Adrenal gland (tissue), 5 donors: Measurements from ENCODE around the gene DOK4.

Experiments used
- POLR2A ChIP-seq, 2 donors: fragments of 450-650 bp; IDR thresholded peaks; one replicate each; pipeline ENCODE4 v1.6.1; 2017; ENCODE audit warnings: antibody characterized with exemption in 2 of 2, mild to moderate bottlenecking in 2 of 2, moderate library complexity in 1 of 2
- TF ChIP-seq, protein P1 (sequence below), 6 experiments: fragments of 450-650 bp in 4 of 6; fragments of 200-600 bp in 2 of 6; sonication (generic) in 1 of 6; IDR thresholded peaks; 1 replicate in 5 of 6; 2 replicates in 1 of 6; pipeline versions ENCODE4 v1.5.1 to v1.8.0; 2016 to 2021; ENCODE audit warnings: antibody characterized with exemption in 6 of 6, mild to moderate bottlenecking in 2 of 6, moderate library complexity in 1 of 6
- donor health status: DM: no; HTN: no; CAD: no.

DNA sequence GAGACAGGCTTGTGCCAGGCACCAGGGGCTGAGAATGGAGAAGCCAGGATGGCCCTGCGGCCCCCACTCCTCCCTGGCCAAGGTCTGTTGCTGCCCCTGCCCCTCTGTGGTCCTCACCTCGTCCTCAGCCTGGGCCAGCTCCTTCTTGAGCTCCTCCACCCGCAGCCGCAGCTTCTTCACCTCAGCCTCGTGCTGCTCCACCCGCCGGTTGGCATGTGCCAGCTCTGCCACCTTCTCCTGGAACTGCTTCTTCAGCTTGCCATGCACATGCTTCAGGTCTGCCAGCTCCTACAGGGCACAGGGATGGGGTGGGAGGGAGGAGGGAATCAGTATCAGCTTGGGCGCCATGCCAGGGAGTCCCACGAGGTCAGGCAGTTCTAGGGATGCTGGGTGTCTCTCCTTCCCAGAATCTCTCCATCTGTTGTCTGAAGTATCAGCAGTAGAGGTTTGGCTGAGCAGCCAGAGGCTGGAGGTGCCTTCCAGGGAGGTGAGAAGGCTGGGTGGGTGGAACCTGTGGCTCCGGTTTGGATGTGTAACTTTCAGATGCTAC lies 30.0 kb upstream of the DOK4 start:
- no peak for TF ChIP-seq POLR2A (IDR thresholded peaks at IDR 0.05)
- TF ChIP-seq, protein P1, sequence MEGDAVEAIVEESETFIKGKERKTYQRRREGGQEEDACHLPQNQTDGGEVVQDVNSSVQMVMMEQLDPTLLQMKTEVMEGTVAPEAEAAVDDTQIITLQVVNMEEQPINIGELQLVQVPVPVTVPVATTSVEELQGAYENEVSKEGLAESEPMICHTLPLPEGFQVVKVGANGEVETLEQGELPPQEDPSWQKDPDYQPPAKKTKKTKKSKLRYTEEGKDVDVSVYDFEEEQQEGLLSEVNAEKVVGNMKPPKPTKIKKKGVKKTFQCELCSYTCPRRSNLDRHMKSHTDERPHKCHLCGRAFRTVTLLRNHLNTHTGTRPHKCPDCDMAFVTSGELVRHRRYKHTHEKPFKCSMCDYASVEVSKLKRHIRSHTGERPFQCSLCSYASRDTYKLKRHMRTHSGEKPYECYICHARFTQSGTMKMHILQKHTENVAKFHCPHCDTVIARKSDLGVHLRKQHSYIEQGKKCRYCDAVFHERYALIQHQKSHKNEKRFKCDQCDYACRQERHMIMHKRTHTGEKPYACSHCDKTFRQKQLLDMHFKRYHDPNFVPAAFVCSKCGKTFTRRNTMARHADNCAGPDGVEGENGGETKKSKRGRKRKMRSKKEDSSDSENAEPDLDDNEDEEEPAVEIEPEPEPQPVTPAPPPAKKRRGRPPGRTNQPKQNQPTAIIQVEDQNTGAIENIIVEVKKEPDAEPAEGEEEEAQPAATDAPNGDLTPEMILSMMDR (IDR thresholded peaks at IDR 0.05) = no peak
